Astrocyte of the cerebellum (primary cell): Measurements from ENCODE around the gene PRKAR2B.
"Not testable (repeated sequence)": the region's sequence is repeated elsewhere in the genome, so short reads cannot be mapped to it uniquely, and the experiment has no call there.

ENCODE experiments used
- DNase-seq: peaks from one replicate; pipeline ENCODE4 v3.0.0-alpha.2; 2011; ENCODE audit warnings: low read depth
- H3K4me3 ChIP-seq: 2 replicates; pipeline ENCODE4 v1.5.1; 2011; ENCODE audit warnings: mild to moderate bottlenecking, low read depth, low read length, moderate library complexity
- in situ Hi-C: cut with HindIII; loops from 2 replicates; pipeline ENCODE4 v1.10.0; 2017; ENCODE audit warnings: low sequenced_read_pairs
- TF ChIP-seq, protein P1 (sequence below): IDR thresholded peaks from 2 replicates; pipeline ENCODE4 v1.5.1; 2012; ENCODE audit warnings: low read length, low read depth, moderate library complexity, mild to moderate bottlenecking; ENCODE audit errors: missing control alignments

PRKAR2B gene

GRCh38 chr7:107125475-107125874, 81.0 kb downstream of the PRKAR2B start:
- in situ Hi-C loops, result no loop called here
- H3K4me3 ChIP-seq, result no peak overlapping the region
- no peak for DNase-seq
- TF ChIP-seq, protein P1, sequence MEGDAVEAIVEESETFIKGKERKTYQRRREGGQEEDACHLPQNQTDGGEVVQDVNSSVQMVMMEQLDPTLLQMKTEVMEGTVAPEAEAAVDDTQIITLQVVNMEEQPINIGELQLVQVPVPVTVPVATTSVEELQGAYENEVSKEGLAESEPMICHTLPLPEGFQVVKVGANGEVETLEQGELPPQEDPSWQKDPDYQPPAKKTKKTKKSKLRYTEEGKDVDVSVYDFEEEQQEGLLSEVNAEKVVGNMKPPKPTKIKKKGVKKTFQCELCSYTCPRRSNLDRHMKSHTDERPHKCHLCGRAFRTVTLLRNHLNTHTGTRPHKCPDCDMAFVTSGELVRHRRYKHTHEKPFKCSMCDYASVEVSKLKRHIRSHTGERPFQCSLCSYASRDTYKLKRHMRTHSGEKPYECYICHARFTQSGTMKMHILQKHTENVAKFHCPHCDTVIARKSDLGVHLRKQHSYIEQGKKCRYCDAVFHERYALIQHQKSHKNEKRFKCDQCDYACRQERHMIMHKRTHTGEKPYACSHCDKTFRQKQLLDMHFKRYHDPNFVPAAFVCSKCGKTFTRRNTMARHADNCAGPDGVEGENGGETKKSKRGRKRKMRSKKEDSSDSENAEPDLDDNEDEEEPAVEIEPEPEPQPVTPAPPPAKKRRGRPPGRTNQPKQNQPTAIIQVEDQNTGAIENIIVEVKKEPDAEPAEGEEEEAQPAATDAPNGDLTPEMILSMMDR, result no peak

DNA sequence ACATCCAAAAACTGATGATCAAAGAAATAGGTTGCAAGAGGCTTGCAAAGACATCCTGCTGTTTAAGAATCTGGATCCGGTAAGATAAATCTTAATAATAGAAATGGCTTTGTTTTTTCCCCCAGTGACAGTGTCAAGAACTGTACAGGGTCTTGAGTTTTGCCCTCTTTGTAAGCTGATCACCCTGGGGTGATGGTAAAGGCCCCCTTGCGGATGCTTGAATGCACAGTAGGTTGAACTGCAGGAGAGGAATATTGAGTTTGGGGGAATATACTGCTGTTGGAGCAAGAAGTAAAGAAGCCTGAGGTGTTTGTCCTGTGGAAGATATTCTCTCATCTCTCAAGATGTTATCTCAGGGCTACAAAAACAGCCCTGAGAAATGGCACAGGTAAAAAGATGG, 83.7 kb downstream of the PRKAR2B start:
- no peak for DNase-seq
- TF ChIP-seq, protein P1, result no peak
- no peak overlapping the region for H3K4me3 ChIP-seq
- in situ Hi-C loops, result no loop called here

DNA sequence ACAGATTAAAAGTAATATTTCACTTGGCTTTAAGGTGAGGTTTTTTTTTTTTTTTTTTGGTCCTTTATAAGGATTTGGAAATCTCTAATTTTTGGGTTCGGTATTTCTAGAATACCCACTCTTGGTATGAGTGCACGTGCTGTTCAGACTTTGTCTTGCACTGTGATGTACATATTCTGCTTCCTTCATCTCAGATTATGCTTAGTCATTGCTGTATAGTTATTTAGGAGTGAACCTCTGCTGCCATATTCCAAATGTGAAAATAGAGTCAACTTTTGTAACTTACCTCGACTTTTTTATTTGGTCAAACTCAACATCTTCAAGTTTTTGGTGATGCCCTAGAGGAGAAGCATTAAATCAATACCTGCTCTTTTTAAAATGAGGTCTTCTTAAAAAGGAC, 84.2 kb downstream of the PRKAR2B start:
- TF ChIP-seq, protein P1, result no peak
- no peak for DNase-seq
- in situ Hi-C loops, result no loop called here
- no peak overlapping the region for H3K4me3 ChIP-seq

DNA sequence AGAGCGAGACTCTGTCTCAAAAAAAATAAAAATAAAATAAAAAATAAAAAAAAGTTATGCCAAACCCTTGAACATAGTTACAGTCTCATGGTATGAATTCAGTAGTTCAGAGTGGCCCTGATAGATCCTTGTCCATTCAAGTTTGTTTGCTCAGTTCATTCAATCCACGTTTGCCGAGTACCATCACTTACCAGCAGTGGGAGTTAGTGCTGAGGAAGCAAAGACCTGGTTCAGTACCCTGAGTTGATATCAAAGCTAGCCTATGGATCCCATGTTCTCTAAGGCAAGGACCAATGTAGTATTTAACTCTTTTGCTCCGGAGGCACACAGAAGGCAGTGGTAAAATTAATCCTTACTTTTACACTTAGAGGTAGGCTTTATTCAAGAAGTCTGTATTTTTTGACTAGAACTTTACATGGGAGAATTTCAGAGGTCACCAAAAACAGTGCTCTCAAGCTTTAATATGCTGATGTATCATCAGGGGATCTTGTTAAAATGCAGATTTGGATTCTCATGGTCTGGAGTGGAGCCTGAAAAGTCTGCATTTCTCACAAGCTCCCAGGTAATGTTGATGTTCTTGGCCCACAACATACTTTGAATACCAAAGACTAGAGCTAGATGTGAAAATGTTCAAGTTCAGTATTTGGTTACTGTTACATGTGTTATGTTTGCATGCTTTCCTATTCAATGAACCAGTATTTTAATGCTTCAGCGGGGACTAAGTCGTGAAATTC, 86.1 kb downstream of the PRKAR2B start:
- in situ Hi-C loops, result no loop called here
- H3K4me3 ChIP-seq, result no peak overlapping the region
- peak; percentile 35 for DNase-seq
- TF ChIP-seq, protein P1, result peak; percentile 33

GRCh38 chr7:107133396-107133795, 88.9 kb downstream of the PRKAR2B start:
- TF ChIP-seq, protein P1, result no peak
- DNase-seq, result no peak
- no peak overlapping the region for H3K4me3 ChIP-seq
- in situ Hi-C loops, result no loop called here

- TF ChIP-seq, protein P1, result no peak
- no peak for DNase-seq
- no peak overlapping the region for H3K4me3 ChIP-seq
- in situ Hi-C loops, result no loop called here
Observed at GRCh38 chr7:107138696-107139420, 94.4 kb downstream of the PRKAR2B start.

- H3K4me3 ChIP-seq, in situ Hi-C loops, DNase-seq: not testable (repeated sequence)
Observed at GRCh38 chr7:107143875-107144274, 99.4 kb downstream of the PRKAR2B start.
